GM12874 (cell line): ENCODE data around the gene H2AZ2.

Experiments
- TF ChIP-seq, protein P1 (sequence below): IDR thresholded peaks from 2 replicates; pipeline ENCODE4 v1.5.1; 2011; ENCODE audit warnings: low read depth, mild to moderate bottlenecking, control low read depth, low read length, moderate library complexity; ENCODE audit not compliant: insufficient read depth

H2AZ2 gene

DNA sequence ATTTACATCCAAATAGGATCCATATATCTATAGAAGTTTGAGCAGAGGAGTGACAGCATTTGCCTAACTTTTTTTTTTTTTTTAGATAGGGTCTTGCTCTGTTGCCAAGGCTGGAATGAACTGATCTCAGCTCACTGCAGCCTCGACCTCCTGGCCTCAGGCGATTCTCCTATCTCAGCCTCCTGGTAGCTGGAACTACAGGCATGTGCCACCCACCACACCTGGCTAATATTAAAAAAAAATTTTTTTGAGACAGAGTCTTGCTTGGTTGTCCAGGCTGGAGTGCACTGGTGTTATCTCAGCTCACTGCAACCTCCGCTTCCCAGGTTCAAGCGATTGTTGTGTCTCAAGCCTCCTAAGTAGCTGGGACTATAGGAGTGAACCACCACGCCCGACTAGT, 36.3 kb downstream of the H2AZ2 start:
- TF ChIP-seq, protein P1, sequence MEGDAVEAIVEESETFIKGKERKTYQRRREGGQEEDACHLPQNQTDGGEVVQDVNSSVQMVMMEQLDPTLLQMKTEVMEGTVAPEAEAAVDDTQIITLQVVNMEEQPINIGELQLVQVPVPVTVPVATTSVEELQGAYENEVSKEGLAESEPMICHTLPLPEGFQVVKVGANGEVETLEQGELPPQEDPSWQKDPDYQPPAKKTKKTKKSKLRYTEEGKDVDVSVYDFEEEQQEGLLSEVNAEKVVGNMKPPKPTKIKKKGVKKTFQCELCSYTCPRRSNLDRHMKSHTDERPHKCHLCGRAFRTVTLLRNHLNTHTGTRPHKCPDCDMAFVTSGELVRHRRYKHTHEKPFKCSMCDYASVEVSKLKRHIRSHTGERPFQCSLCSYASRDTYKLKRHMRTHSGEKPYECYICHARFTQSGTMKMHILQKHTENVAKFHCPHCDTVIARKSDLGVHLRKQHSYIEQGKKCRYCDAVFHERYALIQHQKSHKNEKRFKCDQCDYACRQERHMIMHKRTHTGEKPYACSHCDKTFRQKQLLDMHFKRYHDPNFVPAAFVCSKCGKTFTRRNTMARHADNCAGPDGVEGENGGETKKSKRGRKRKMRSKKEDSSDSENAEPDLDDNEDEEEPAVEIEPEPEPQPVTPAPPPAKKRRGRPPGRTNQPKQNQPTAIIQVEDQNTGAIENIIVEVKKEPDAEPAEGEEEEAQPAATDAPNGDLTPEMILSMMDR = no peak

DNA sequence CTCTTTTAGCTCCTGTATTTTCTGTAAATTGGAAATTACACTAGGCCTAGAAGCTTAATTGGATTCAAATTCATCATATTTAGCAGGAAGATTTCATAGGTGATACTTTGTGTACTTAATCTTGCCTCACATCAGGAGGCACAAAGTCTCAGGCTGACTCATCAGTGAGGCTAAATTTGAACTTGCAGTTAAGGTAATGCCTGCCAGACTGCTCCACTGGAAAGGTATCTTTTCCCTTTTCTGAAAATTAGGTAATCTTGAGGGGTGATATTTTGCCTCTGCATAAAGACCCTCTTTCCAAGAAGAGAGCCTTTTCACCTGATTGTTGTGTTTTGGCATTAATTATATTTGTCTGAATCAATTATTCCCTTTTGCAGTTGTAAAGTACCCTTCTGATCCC, 36.8 kb downstream of the H2AZ2 start:
- TF ChIP-seq, protein P1 = no peak

DNA sequence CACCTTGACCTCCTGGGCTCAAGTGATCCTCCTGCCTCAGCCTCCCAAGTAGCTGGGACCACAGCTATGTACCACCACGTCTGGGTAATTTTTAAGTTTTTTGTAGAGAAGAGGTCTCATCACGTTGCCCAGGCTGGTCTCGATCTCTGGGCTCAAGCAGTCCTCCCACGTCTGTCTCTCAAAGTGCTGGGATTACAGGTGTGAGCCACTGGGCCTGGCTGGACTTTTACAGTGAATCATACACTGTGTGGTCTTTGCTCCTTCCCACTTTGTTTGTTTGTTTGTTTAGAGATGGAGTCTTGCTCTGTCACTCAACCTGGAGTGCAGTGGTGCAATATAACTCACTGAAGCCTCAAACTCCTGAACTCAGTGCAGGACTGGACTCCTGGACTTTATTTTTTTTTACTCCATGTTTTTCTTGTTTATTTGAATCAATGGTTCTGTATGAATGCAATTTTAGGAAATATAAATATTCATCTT, 38.9 kb downstream of the H2AZ2 start:
- TF ChIP-seq, protein P1 = no peak

DNA sequence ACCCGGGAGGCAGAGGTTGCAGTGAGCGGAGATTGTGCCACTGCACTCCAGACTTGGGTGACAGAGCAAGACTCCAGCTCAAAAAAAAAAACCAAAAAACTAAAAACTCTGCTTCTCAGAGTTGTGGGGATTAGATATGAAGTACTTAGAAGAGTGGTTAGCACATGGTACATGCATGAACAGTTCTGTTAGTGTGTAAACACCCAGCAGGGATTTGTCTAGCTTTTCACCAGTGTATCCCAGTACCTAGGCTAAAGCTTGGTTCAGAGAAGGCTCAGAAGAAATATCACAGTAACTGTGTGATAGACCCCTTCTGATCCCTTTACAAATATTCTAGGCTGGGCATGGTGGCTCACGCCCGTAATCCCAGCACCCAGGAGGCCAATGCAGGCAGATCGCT, 41.9 kb downstream of the H2AZ2 start:
- TF ChIP-seq, protein P1 = no peak

DNA sequence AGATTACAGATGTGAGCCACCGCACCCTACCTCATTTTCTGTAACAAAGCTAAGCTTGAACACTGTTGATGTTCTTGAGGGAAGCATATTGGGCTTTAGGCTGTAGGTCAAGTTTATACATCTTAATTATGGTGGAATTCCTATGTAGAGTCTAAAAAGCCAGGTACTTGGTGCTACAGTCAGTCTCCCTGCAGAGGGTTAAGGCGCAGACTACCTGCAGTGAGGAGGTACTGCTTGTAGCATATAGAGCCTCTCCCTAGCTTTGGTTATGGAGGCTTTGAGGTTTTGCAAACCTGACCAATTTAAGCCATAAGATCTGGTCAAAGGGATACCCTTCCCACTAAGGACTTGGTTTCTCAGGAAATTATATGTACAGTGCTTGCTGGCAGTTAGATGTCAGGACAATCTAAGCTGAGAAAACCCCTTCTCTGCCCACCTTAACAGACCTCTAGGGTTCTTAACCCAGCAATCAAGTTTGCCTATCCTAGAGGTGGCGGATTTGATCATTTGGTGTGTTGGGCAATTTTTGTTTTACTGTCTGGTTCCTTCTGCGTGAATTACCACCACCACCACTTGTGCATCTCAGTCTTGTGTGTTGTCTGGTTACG, 45.4 kb downstream of the H2AZ2 start:
- TF ChIP-seq, protein P1 = no peak

DNA sequence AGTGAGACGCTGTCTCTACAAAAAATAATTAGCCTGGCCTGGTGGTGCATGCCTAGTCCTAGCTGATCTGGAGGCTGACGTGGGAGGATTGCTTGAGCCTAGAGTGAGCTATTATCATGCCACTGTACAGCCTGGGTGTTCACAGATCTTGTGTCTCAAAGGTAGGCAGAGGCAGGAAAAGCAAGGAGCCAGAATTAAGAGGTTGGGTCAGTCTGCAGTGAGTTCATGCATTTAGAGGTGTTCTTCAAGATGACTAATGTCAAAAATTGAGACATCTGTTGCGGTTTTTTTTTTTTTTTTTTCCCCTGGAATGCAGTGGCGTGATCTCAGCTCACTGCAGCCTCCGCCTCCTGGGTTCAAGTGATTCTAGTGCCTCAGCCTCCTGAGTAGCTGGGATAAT, 46.0 kb downstream of the H2AZ2 start:
- TF ChIP-seq, protein P1 = no peak

DNA sequence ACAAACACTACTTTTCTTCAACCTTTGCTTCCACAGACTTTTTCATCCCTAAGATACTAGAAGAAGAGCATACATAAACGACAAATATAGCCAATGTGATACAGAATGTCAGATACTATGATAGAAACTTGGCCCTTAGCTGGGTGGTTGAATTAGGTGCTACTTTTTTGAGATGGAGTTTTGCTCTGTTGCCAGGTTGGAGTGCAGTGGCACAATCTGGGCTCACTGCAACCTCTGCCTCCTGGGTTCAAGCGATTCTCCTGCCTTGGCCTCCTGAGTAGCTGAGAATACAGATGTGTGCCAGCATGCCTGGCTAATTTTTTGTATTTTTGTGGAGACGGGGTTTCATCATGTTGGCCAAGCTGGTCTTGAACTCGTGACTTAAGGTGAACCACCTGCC, 47.9 kb downstream of the H2AZ2 start:
- TF ChIP-seq, protein P1 = no peak
